CD4-positive, alpha-beta T cell (primary cell): ENCODE measurements around the gene SYPL1. TPM values are rescaled to one million over a fixed set of nuclear protein-coding genes. Genes with fewer than 3 reads are reported as not detected.

ENCODE experiments used
- ATAC-seq: fragments of 200-7000 bp; cut with Tn5 transposase; one replicate; pipeline ENCODE4 v1.10.0; 2022; ENCODE audit warnings: mild to moderate bottlenecking; ENCODE audit not compliant: poor library complexity
- CTCF ChIA-PET: fragments of 350-600 bp; sonication (Branson Sonifier 250); formaldehyde crosslinking; loops from one replicate; lab custom pipeline; 2021; ENCODE audit warnings: antibody characterized with exemption, inconsistent platforms; lab: Charles Lee
- POLR2A ChIA-PET: fragments of 350-600 bp; sonication (Branson Sonifier 250); formaldehyde crosslinking; loops from one replicate; lab custom pipeline; 2021; ENCODE audit warnings: antibody characterized with exemption, inconsistent platforms; lab: Charles Lee
- DNase-seq, 14 experiments: peaks; one replicate each; pipeline ENCODE4 v3.0.0-alpha.2; 2013 to 2020; ENCODE audit warnings: mixed read lengths in 2 of 14
- H3K27ac ChIP-seq, 2 donors: one replicate each; pipeline versions ENCODE4 v1.5.1 to v1.7.0; 2013; ENCODE audit warnings: low read length in 2 of 2, low read depth in 1 of 2, mild to moderate bottlenecking in 1 of 2
- H3K27me3 ChIP-seq, 2 experiments: 1 replicate in 1 of 2; 2 replicates in 1 of 2; pipeline versions ENCODE4 v1.6.1 to v1.7.0; 2013; ENCODE audit warnings: low read length in 2 of 2, control low read depth in 1 of 2, mild to moderate bottlenecking in 1 of 2, moderate library complexity in 1 of 2; ENCODE audit not compliant: insufficient read depth in 2 of 2, control insufficient read depth in 1 of 2
- H3K36me3 ChIP-seq: one replicate; pipeline ENCODE4 v1.6.1; 2013; ENCODE audit warnings: low read length, control low read depth; ENCODE audit not compliant: insufficient read depth
- H3K4me1 ChIP-seq: one replicate; pipeline ENCODE4 v1.6.1; 2013; ENCODE audit warnings: low read length, control low read depth; ENCODE audit not compliant: insufficient read depth
- H3K4me3 ChIP-seq: one replicate; pipeline ENCODE4 v1.5.1; 2013; ENCODE audit warnings: mild to moderate bottlenecking, low read length, moderate library complexity
- H3K9me3 ChIP-seq, 2 experiments: 1 replicate in 1 of 2; 2 replicates in 1 of 2; pipeline versions ENCODE4 v1.6.1 to v1.7.0; 2013; ENCODE audit warnings: low read length in 2 of 2, mild to moderate bottlenecking in 2 of 2, control low read depth in 1 of 2, moderate library complexity in 1 of 2; ENCODE audit not compliant: control insufficient read depth in 1 of 2, insufficient read depth in 1 of 2
- H3K27ac Mint-ChIP-seq: one replicate; pipeline ENCODE4 v1.8.0; 2020; ENCODE audit warnings: mixed read lengths
- H3K27me3 Mint-ChIP-seq: one replicate; pipeline ENCODE4 v1.8.0; 2021; ENCODE audit warnings: mixed read lengths
- H3K36me3 Mint-ChIP-seq: one replicate; pipeline ENCODE4 v1.8.0; 2021; ENCODE audit warnings: low read depth, mixed read lengths
- H3K4me1 Mint-ChIP-seq: one replicate; pipeline ENCODE4 v1.8.0; 2021; ENCODE audit warnings: low read depth, mixed read lengths
- H3K4me3 Mint-ChIP-seq: one replicate; pipeline ENCODE4 v1.8.0; 2020; ENCODE audit warnings: mild to moderate bottlenecking, mixed read lengths
- H3K9me3 Mint-ChIP-seq: one replicate; pipeline ENCODE4 v1.8.0; 2020; ENCODE audit warnings: mixed read lengths
- intact Hi-C, 2 experiments: fragments of 100-400 bp; cut with DNase I in 1 of 2; cut with micrococcal nuclease in 1 of 2; formaldehyde crosslinking; loops; one replicate each; pipeline versions ENCODE4 v1.15.1 to v1.9.0; 2023 to 2025; cut with DNase I, micrococcal nuclease
- total RNA-seq, 174 experiments: library from RNA in 2 of 174; stranded (reverse) in 2 of 174; gene quantifications; one replicate each; pipeline ENCODE4 v1.2.3 and lab custom pipeline; 2021 to 2026
- TF ChIP-seq, protein P1 (sequence below): fragments of 200-600 bp; IDR thresholded peaks from one replicate; pipeline ENCODE4 v1.8.0; 2022; ENCODE audit warnings: antibody characterized with exemption, mild to moderate bottlenecking

SYPL1 gene
- total RNA-seq, 2 experiments from 2014 or later: 51.2 to 53.1 TPM

DNA sequence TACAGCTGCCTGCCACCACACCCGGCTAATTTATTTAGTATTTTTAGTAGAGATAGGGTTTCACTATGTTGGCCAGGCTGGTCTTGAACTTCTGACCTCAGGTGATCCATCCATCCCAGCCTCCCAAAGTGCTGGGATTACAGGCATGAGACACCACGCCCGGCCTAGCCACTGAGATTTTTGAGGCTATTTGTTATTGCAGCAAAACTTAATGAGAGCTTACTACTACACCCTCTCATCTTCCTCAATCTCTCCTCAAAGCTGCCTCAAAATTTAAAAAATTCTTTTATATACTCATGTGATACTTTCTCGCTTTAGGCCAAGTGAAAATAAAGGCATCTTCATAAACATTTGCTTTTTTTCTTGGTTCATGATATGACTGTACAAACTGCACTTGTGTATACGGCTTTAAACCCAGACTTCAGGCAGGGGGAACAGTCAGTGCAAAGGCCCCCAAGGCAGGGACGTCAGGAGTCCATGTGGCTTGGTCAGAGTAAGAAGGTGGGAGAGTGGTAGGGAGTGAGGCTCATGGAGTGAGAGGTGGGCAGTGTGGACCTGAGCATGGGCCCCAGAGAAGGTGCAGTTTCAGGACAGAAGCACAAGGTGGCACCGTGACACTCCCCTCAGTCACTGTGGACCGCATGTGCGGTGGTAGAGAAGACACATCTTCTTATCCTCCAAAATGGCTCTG is 55.5 kb downstream of the SYPL1 start:
- POLR2A ChIA-PET: interaction anchor here (2.6 to 3.6 kb wide), 2 partner anchors 15 to 96 kb away, joined by 13 to 15 read pairs; no protein-coding TSS in a partner anchor
- H3K4me1 Mint-ChIP-seq: peaks cover 22% of the 10 kb centered on the region

DNA sequence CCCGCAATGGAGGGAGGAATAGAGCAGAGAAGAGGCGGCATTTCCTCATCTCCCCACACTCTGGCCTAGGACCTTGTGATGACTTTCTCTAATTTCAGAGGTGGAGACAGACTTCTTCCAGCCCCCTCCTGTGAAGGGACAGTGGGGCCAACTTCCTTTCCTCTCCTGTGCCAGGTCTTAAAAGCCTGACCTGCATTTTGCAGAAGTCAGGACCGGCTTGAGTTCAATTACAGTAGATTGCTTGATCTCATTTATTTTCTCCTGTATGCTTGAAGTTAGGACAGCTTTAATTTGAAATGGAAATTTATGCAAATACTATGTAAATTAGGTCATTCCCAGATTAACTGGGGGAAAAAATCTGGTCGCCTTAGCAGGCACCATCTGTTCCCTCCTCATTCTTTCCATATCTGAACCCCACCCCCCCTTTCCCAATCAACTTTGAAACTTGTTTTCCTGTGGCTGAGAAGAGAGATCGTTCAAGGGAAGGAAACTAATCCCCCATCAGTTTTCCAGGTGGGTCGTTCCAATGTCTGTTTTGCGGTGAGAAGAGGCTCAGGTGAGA is 57.1 kb downstream of the SYPL1 start:
- H3K9me3 Mint-ChIP-seq: no peaks in the 10 kb centered on the region
- Histone ChIP-seq H3K9me3 (no peaks in the 10 kb centered on the region), H3K4me3 (no peak overlapping the region), H3K27me3 (no peaks in the 10 kb centered on the region), H3K4me1 (peaks cover 15% of the 10 kb centered on the region), H3K27ac (no peak overlapping the region), H3K36me3 (no peaks in the 10 kb centered on the region)
- H3K4me3 Mint-ChIP-seq: no peak overlapping the region
- no peak for ATAC-seq
- no peaks in the 10 kb centered on the region for H3K36me3 Mint-ChIP-seq
- H3K4me1 Mint-ChIP-seq: peaks cover 22% of the 10 kb centered on the region
- intact Hi-C loops: loop anchor here (5.0 to 10.0 kb wide), 2 partner anchors 57 to 410 kb away; partner anchors contain the start of gene SYPL1 (in 1 of the 2)
- CTCF ChIA-PET: interaction anchor here (4.0 kb wide), 1 partner anchor 100 kb away, joined by 52 read pairs; no protein-coding TSS in a partner anchor
- H3K27ac Mint-ChIP-seq: no peak overlapping the region
- TF ChIP-seq, protein P1, sequence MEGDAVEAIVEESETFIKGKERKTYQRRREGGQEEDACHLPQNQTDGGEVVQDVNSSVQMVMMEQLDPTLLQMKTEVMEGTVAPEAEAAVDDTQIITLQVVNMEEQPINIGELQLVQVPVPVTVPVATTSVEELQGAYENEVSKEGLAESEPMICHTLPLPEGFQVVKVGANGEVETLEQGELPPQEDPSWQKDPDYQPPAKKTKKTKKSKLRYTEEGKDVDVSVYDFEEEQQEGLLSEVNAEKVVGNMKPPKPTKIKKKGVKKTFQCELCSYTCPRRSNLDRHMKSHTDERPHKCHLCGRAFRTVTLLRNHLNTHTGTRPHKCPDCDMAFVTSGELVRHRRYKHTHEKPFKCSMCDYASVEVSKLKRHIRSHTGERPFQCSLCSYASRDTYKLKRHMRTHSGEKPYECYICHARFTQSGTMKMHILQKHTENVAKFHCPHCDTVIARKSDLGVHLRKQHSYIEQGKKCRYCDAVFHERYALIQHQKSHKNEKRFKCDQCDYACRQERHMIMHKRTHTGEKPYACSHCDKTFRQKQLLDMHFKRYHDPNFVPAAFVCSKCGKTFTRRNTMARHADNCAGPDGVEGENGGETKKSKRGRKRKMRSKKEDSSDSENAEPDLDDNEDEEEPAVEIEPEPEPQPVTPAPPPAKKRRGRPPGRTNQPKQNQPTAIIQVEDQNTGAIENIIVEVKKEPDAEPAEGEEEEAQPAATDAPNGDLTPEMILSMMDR: no peak
- POLR2A ChIA-PET: no interaction called here
- no peaks in the 10 kb centered on the region for H3K27me3 Mint-ChIP-seq
- no peak for DNase-seq

More for the DNA sequence above, 55.5 kb downstream of the SYPL1 start:
- TF ChIP-seq, protein P1: peak; percentile 86
- H3K9me3 ChIP-seq: no peaks in the 10 kb centered on the region
- Mint-ChIP-seq H3K27ac (no peak overlapping the region), H3K9me3 (no peaks in the 10 kb centered on the region), H3K36me3 (no peaks in the 10 kb centered on the region), H3K27me3 (no peaks in the 10 kb centered on the region), H3K4me3 (no peak overlapping the region)
- no peaks in the 10 kb centered on the region for H3K36me3 ChIP-seq
- no peak overlapping the region for H3K27ac ChIP-seq
- H3K4me1 ChIP-seq: peaks cover 15% of the 10 kb centered on the region
- DNase-seq (peak; percentile 56 to 86 (median 63)), ATAC-seq (peak; percentile 99)
- H3K27me3 ChIP-seq: no peaks in the 10 kb centered on the region
- intact Hi-C loops: loop anchor here (1.0 to 10.0 kb wide), 5 partner anchors 38 to 408 kb away; partner anchors contain the start of gene SYPL1 (in 1 of the 2)
- H3K4me3 ChIP-seq: no peak overlapping the region
- CTCF ChIA-PET: interaction anchor here (1.2 to 4.0 kb wide), 4 partner anchors 79 to 409 kb away, joined by 3 to 52 read pairs (median 4); no protein-coding TSS in a partner anchor

DNA sequence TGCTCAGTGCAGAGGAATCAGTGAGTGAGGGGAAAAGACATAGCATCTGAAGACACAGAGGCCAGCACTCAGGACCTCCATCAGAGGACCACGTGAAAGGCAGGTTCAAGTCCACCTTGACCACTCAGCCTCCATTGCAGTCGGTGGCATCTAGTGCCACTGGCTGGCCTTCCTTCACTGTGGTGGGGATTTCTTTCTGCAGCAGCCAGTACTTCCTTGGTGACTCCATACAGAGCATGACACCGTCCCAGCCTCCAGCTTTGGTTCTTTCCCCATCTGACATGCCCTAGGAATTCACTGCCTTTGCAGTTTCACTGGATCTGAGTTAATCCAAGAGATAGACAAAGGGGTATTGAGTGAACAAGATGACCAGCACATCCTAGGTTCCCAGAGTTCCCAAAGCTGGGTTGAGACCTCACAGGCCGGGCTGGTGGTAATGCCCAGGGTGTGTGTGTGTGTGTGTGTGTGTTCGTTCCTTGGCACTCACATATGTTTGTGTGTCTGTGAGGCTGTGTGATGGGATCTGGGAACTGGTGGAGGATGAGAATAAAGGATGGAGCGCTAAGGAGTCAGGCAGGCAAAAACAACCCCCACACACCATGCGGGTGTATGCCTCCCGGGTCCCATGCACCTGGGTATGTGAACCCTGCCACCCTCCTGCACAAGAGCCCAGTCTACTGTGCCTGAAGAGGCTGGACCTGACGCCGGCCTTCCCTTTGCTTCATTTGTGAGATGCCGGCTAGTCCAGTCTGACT is 57.8 kb downstream of the SYPL1 start:
- intact Hi-C loops: loop anchor here in 1 of 2 experiments (10.0 kb wide), 1 partner anchor 410 kb away; no protein-coding TSS in a partner anchor
- H3K27ac ChIP-seq: no peak overlapping the region
- no peaks in the 10 kb centered on the region for H3K9me3 ChIP-seq
- Mint-ChIP-seq H3K27ac (no peak overlapping the region), H3K36me3 (no peaks in the 10 kb centered on the region), H3K27me3 (no peaks in the 10 kb centered on the region), H3K4me3 (no peak overlapping the region), H3K9me3 (no peaks in the 10 kb centered on the region), H3K4me1 (peaks cover 21% of the 10 kb centered on the region)
- no peaks in the 10 kb centered on the region for H3K27me3 ChIP-seq
- ATAC-seq (no peak), DNase-seq (no peak)
- H3K36me3 ChIP-seq: no peaks in the 10 kb centered on the region
- TF ChIP-seq, protein P1: no peak
- peaks cover 15% of the 10 kb centered on the region for H3K4me1 ChIP-seq
- H3K4me3 ChIP-seq: no peak overlapping the region
- ChIA-PET POLR2A (no interaction called here), CTCF (no interaction called here)
